ENCODE data around the gene PICK1.

PICK1 gene

DNA sequence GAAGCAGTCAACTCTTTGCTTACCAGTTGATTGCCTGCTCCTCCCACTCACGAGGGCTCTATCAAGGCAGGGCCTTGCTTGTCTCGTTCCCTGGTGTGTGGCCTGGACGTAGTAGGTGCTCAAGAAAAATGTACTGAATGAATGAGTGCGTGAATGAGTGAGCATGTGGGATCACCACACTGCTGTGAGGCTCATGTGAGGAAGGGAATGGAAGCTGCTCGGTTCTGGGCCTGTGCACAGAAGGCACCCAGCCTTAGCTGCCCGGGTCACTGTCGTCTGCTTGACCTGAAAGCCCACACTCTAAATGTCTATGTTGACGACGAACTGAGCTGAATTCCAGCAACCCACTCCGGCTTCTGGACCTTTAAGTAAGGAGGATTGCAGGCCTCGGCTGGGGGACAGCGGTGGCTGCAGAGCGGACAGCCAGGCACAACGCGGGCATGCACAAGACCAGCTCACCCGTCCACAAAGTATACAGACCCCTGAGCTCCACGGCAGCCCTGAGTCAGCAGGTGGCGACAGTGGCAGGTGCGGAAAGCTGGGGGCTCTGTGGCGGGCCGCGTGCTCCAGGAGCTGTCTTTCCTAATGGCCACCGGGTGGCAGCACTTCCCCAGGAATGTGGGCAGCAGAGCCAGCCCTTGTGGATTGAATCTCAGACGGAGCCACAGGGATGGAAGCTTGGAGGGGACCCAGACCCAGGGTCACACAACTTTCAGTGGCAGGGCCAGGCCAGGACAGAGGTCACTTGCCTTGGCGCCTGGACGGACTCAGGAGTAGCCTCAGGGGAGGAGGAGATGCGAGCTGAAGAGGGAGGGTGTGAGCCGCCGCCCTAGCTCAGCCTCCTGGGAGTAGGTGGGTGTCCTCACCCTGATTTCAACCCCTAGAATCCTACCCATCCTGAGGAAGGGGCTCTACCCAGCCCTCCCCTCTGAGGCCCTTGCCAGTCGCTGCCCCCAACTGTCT, 5.0 kb upstream of the PICK1 start:
- peak overlapping the region; percentile 34 for H4K8ac ChIP-seq (ENCODE audit: low read depth, low read length)
- H3K79me2 ChIP-seq (ENCODE audit: control insufficient read depth, insufficient read depth, low read length, poor library complexity) = no peaks in the 10 kb centered on the region
- no peak overlapping the region for H3K14ac ChIP-seq (ENCODE audit: low read length)
- no peak overlapping the region for H3K23ac ChIP-seq (ENCODE audit: low read length)
- no peak overlapping the region for H3K4me3 ChIP-seq (ENCODE audit: low read depth, low read length)
- H3K18ac ChIP-seq (ENCODE audit: low read length) = no peak overlapping the region
- DNase-seq = peak; percentile 57 to 85
- H2AFZ ChIP-seq (ENCODE audit: insufficient read depth, low read length, poor library complexity) = no peak overlapping the region
- no peak overlapping the region for H2BK120ac ChIP-seq (ENCODE audit: insufficient read depth, low read length, poor library complexity)
- no peak overlapping the region for H2BK5ac ChIP-seq (ENCODE audit: low read depth, low read length, poor library complexity)
- H3K36me3 ChIP-seq (ENCODE audit: control insufficient read depth in 1 of 2, insufficient read depth in 2 of 2, low read length in 2 of 2) = no peaks in the 10 kb centered on the region
- WGBS (ENCODE audit: extremely low coverage, insufficient coverage, insufficient read length) = no CpG with 5 or more reads among the region's 30 CpGs
- no peaks in the 10 kb centered on the region for H3K9me3 ChIP-seq (ENCODE audit: insufficient read depth, low read depth, low read length)
- peaks cover 2% of the 10 kb centered on the region for H3K79me1 ChIP-seq (ENCODE audit: low read length)
- H3K4ac ChIP-seq (ENCODE audit: low read depth, low read length) = no peak overlapping the region
- H2AK5ac ChIP-seq (ENCODE audit: low read length) = peak overlapping the region; percentile 20
- no peak overlapping the region for H3K4me2 ChIP-seq (ENCODE audit: low read length)
- H3K4me1 ChIP-seq (ENCODE audit: control insufficient read depth in 1 of 2, insufficient read depth in 2 of 2, low read length in 2 of 2) = peaks cover 2 to 5% of the 10 kb centered on the region in 2 experiments
- no peak overlapping the region for H4K91ac ChIP-seq (ENCODE audit: low read depth, low read length)
- no peak overlapping the region for H3K9ac ChIP-seq (ENCODE audit: low read length)
- H4K12ac ChIP-seq (ENCODE audit: low read depth, low read length) = no peak overlapping the region
- H3K27me3 ChIP-seq (ENCODE audit: insufficient read depth, low read length) = no peaks in the 10 kb centered on the region
- no peak overlapping the region for H3K27ac ChIP-seq (ENCODE audit: low read depth, low read length)
- H2BK12ac ChIP-seq (ENCODE audit: low read length) = peak overlapping the region; percentile 10

DNA sequence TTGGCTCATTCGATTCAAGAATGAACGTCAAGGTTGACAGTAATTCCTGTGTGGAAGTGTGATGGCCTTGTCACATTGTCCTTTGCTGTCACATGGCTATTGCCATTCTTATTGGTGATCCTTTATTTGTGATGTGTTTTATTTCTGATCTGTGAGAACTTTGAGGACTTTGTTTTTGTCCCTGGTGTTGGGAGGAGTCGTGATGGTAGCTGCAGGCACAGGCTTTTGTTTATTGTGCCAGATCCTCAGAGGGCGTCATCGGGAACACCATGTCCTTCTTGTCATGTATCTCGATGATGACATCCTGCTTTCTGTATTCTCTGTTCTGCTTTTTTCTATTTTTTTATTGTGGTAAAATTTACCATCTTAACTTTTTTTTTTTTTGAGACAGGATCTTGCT, 5.6 kb downstream of the PICK1 start:
- no peak overlapping the region for H3K14ac ChIP-seq (ENCODE audit: low read length)
- peaks cover 40 to 44% of the 10 kb centered on the region in 2 experiments for H3K36me3 ChIP-seq (ENCODE audit: control insufficient read depth in 1 of 2, insufficient read depth in 2 of 2, low read length in 2 of 2)
- H3K9me3 ChIP-seq (ENCODE audit: insufficient read depth, low read depth, low read length) = no peaks in the 10 kb centered on the region
- WGBS (ENCODE audit: extremely low coverage, insufficient coverage, insufficient read length) = no CpG with 5 or more reads among the region's 6 CpGs
- no peak overlapping the region for H2BK5ac ChIP-seq (ENCODE audit: low read depth, low read length, poor library complexity)
- H3K18ac ChIP-seq (ENCODE audit: low read length) = no peak overlapping the region
- no peaks in the 10 kb centered on the region for H3K79me1 ChIP-seq (ENCODE audit: low read length)
- no peak for DNase-seq
- H3K79me2 ChIP-seq (ENCODE audit: control insufficient read depth, insufficient read depth, low read length, poor library complexity) = no peaks in the 10 kb centered on the region
- H3K4me1 ChIP-seq (ENCODE audit: control insufficient read depth in 1 of 2, insufficient read depth in 2 of 2, low read length in 2 of 2) = peaks cover 0 to 2% of the 10 kb centered on the region in 2 experiments
- H4K8ac ChIP-seq (ENCODE audit: low read depth, low read length) = no peak overlapping the region
- H4K12ac ChIP-seq (ENCODE audit: low read depth, low read length) = no peak overlapping the region
- no peak overlapping the region for H3K4me2 ChIP-seq (ENCODE audit: low read length)
- H3K4me3 ChIP-seq (ENCODE audit: low read depth, low read length) = no peak overlapping the region
- no peak overlapping the region for H2BK12ac ChIP-seq (ENCODE audit: low read length)
- no peak overlapping the region for H3K23ac ChIP-seq (ENCODE audit: low read length)
- no peak overlapping the region for H2AFZ ChIP-seq (ENCODE audit: insufficient read depth, low read length, poor library complexity)
- no peak overlapping the region for H4K91ac ChIP-seq (ENCODE audit: low read depth, low read length)
- H3K27me3 ChIP-seq (ENCODE audit: insufficient read depth, low read length) = no peaks in the 10 kb centered on the region
- H2AK5ac ChIP-seq (ENCODE audit: low read length) = no peak overlapping the region
- no peak overlapping the region for H3K4ac ChIP-seq (ENCODE audit: low read depth, low read length)
- no peak overlapping the region for H3K9ac ChIP-seq (ENCODE audit: low read length)
- H3K27ac ChIP-seq (ENCODE audit: low read depth, low read length) = no peak overlapping the region
- no peak overlapping the region for H2BK120ac ChIP-seq (ENCODE audit: insufficient read depth, low read length, poor library complexity)

DNA sequence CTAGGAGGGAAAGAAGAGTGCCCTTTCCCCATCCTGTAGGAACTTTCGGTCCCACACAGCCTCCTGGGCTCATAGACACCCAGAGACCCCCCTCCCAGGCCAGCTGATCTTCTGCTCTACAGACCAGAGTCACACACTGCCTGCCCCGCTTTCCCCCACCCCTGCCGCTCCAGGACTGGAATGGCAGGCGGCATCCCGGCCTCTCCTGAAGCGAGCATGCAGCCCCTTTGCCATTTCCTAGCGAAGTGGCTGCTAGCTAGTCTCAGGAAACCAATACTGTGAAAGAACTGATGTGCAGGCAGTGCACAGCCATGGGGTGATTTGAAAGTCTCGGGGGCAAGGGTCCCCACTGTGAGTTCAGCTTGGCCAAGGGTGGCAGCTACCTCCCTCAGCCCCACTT, 8.3 kb downstream of the PICK1 start:
- Histone ChIP-seq H4K12ac (ENCODE audit: low read depth, low read length) (no peak overlapping the region), H3K4me1 (ENCODE audit: control insufficient read depth in 1 of 2, insufficient read depth in 2 of 2, low read length in 2 of 2) (no peaks in the 10 kb centered on the region), H3K4ac (ENCODE audit: low read depth, low read length) (no peak overlapping the region), H3K18ac (ENCODE audit: low read length) (no peak overlapping the region), H3K79me1 (ENCODE audit: low read length) (no peaks in the 10 kb centered on the region), H3K9ac (ENCODE audit: low read length) (no peak overlapping the region), H3K4me2 (ENCODE audit: low read length) (no peak overlapping the region), H2AK5ac (ENCODE audit: low read length) (no peak overlapping the region), H2AFZ (ENCODE audit: insufficient read depth, low read length, poor library complexity) (no peak overlapping the region), H4K8ac (ENCODE audit: low read depth, low read length) (no peak overlapping the region), H2BK120ac (ENCODE audit: insufficient read depth, low read length, poor library complexity) (no peak overlapping the region), H3K4me3 (ENCODE audit: low read depth, low read length) (no peak overlapping the region), H3K9me3 (ENCODE audit: insufficient read depth, low read depth, low read length) (no peaks in the 10 kb centered on the region), H2BK12ac (ENCODE audit: low read length) (no peak overlapping the region), H4K91ac (ENCODE audit: low read depth, low read length) (no peak overlapping the region), H3K27ac (ENCODE audit: low read depth, low read length) (no peak overlapping the region), H3K14ac (ENCODE audit: low read length) (no peak overlapping the region), H2BK5ac (ENCODE audit: low read depth, low read length, poor library complexity) (no peak overlapping the region), H3K23ac (ENCODE audit: low read length) (no peak overlapping the region), H3K36me3 (ENCODE audit: control insufficient read depth in 1 of 2, insufficient read depth in 2 of 2, low read length in 2 of 2) (peaks cover 50 to 52% of the 10 kb centered on the region in 2 experiments), H3K79me2 (ENCODE audit: control insufficient read depth, insufficient read depth, low read length, poor library complexity) (no peaks in the 10 kb centered on the region), H3K27me3 (ENCODE audit: insufficient read depth, low read length) (no peaks in the 10 kb centered on the region)
- DNase-seq = no peak
- no CpG with 5 or more reads among the region's 8 CpGs for WGBS (ENCODE audit: extremely low coverage, insufficient coverage, insufficient read length)

DNA sequence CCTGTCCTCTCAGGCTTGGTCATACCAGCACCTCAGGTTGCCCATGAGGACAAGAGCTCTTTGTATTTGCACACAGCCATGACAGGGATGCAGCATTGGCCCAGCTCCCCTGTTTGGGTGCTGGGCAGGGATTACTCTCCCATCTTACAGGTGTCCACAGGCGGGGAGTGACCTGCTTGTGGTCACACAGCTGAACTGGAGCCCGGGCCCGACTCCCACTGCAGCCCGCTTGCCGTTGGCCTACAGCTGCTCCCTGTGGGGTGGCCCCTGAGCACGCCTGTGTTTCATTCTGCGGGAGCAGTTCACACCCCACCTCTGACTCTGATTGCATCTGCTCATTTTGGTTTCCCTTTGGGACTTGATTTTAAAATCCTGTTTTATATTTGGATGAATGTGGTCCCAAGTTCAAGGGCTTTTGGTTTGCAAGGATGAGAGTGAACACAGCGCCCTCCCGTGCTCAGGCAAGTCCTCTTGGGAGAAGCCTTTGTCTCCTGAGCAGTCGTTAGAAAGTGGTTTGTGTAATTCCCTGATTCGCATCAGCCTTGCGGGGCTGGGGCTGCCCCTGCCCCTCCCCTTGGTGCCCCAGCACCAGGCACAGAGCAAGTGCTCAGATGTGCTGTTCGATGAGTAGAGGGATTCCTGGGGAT, 9.3 kb downstream of the PICK1 start:
- no peak overlapping the region for H2BK120ac ChIP-seq (ENCODE audit: insufficient read depth, low read length, poor library complexity)
- no peak overlapping the region for H2BK5ac ChIP-seq (ENCODE audit: low read depth, low read length, poor library complexity)
- no peak for DNase-seq
- H3K36me3 ChIP-seq (ENCODE audit: control insufficient read depth in 1 of 2, insufficient read depth in 2 of 2, low read length in 2 of 2) = peaks cover 56 to 57% of the 10 kb centered on the region in 2 experiments
- no peaks in the 10 kb centered on the region for H3K4me1 ChIP-seq (ENCODE audit: control insufficient read depth in 1 of 2, insufficient read depth in 2 of 2, low read length in 2 of 2)
- H3K27ac ChIP-seq (ENCODE audit: low read depth, low read length) = no peak overlapping the region
- H3K4me3 ChIP-seq (ENCODE audit: low read depth, low read length) = no peak overlapping the region
- H3K4ac ChIP-seq (ENCODE audit: low read depth, low read length) = no peak overlapping the region
- H4K8ac ChIP-seq (ENCODE audit: low read depth, low read length) = no peak overlapping the region
- no peak overlapping the region for H4K91ac ChIP-seq (ENCODE audit: low read depth, low read length)
- H3K9me3 ChIP-seq (ENCODE audit: insufficient read depth, low read depth, low read length) = no peaks in the 10 kb centered on the region
- H2AFZ ChIP-seq (ENCODE audit: insufficient read depth, low read length, poor library complexity) = no peak overlapping the region
- no peak overlapping the region for H3K23ac ChIP-seq (ENCODE audit: low read length)
- no peak overlapping the region for H3K9ac ChIP-seq (ENCODE audit: low read length)
- no peak overlapping the region for H4K12ac ChIP-seq (ENCODE audit: low read depth, low read length)
- WGBS (ENCODE audit: extremely low coverage, insufficient coverage, insufficient read length) = no CpG with 5 or more reads among the region's 13 CpGs
- no peak overlapping the region for H3K4me2 ChIP-seq (ENCODE audit: low read length)
- no peak overlapping the region for H2BK12ac ChIP-seq (ENCODE audit: low read length)
- H3K79me2 ChIP-seq (ENCODE audit: control insufficient read depth, insufficient read depth, low read length, poor library complexity) = no peaks in the 10 kb centered on the region
- no peak overlapping the region for H3K18ac ChIP-seq (ENCODE audit: low read length)
- no peak overlapping the region for H3K14ac ChIP-seq (ENCODE audit: low read length)
- no peak overlapping the region for H2AK5ac ChIP-seq (ENCODE audit: low read length)
- no peaks in the 10 kb centered on the region for H3K27me3 ChIP-seq (ENCODE audit: insufficient read depth, low read length)
- no peaks in the 10 kb centered on the region for H3K79me1 ChIP-seq (ENCODE audit: low read length)
